HepG2 (cell line): Measurements from ENCODE around the gene TTLL6. TPM values are rescaled to one million over a fixed set of nuclear protein-coding genes. Genes with fewer than 3 reads are reported as not detected.

ENCODE experiments used
- ATAC-seq: fragments of 200-7000 bp; cut with Tn5 transposase; 3 replicates; pipeline ENCODE4 v1.9.1; 2020; ENCODE audit warnings: mild to moderate bottlenecking, moderate library complexity
- BruUV-seq: library from RNA; stranded (reverse); fragments of 400-500 nt; replicated peaks from 2 replicates; lab custom pipeline; 2021; lab: Mats Ljungman, UMichigan
- CTCF ChIA-PET: fragments of 300-600 bp; formaldehyde crosslinking; extraction: SDS; loops from one replicate; lab custom pipeline; 2021; ENCODE audit warnings: low total read pairs, inconsistent platforms, low intra/inter-chr PET ratio; lab: Yijun Ruan, JAX
- POLR2A ChIA-PET: fragments of 350-600 bp; sonication (Branson Sonifier 250); formaldehyde crosslinking; loops from one replicate; lab custom pipeline; 2020; ENCODE audit warnings: antibody characterized with exemption, inconsistent platforms; lab: Yijun Ruan, JAX
- DNase-seq: peaks from one replicate; pipeline ENCODE4 v3.0.0-alpha.2; 2015; ENCODE audit warnings: low spot score
- FAIRE-seq: peaks from 3 replicates; lab custom pipeline; 2011; peaks lifted over from hg19 to GRCh38; lab: Jason Lieb, UNC
- H2AFZ ChIP-seq: one replicate; pipeline ENCODE4 v1.6.1; 2011; ENCODE audit warnings: low read length, inconsistent platforms
- H3K27ac ChIP-seq: fragments of 300-600 bp; 3 replicates; pipeline ENCODE4 v1.8.0; 2011; ENCODE audit warnings: mixed run types, mild to moderate bottlenecking, mixed read lengths, low read length, inconsistent platforms; ENCODE audit not compliant: insufficient read depth; ENCODE audit errors: extremely low read length
- H3K27me3 ChIP-seq, 2 experiments: fragments of 200-600 bp in 1 of 2; 2 replicates in 1 of 2; 3 replicates in 1 of 2; pipeline versions ENCODE4 v1.6.0 to v1.8.0; 2011; ENCODE audit warnings: low read length in 2 of 2, mild to moderate bottlenecking in 2 of 2, moderate library complexity in 2 of 2, inconsistent platforms in 1 of 2; ENCODE audit not compliant: insufficient read depth in 2 of 2, control insufficient read depth in 1 of 2
- H3K36me3 ChIP-seq, 2 experiments: fragments of 200-600 bp in 1 of 2; replicated peaks in 1 of 2; 2 replicates in 1 of 2; 3 replicates in 1 of 2; pipeline versions ENCODE4 v1.5.1 to v1.8.0; 2011; ENCODE audit warnings: low read length in 2 of 2, inconsistent platforms in 1 of 2; ENCODE audit not compliant: insufficient read depth in 2 of 2, control insufficient read depth in 1 of 2
- H3K4me1 ChIP-seq: 2 replicates; pipeline ENCODE4 v1.5.1; 2012; ENCODE audit warnings: low read length, inconsistent platforms; ENCODE audit not compliant: insufficient read depth
- H3K4me2 ChIP-seq: 2 replicates; pipeline ENCODE4 v1.6.0; 2011; ENCODE audit warnings: low read depth, low read length, inconsistent platforms
- H3K4me3 ChIP-seq, 3 experiments: fragments of 200-600 bp in 1 of 3; sonication (generic), shearing (Covaris generic) in 1 of 3; replicated peaks in 1 of 3; 2 replicates each; pipeline ENCODE4 v1.5.1; 2011 to 2016; ENCODE audit warnings: low read length in 3 of 3, inconsistent platforms in 2 of 3, low read depth in 2 of 3, mild to moderate bottlenecking in 2 of 3, control low read depth in 1 of 3, mixed read lengths in 1 of 3; ENCODE audit not compliant: insufficient read depth in 1 of 3
- H3K79me2 ChIP-seq: one replicate; pipeline ENCODE4 v1.6.1; 2011; ENCODE audit warnings: low read length, inconsistent platforms; ENCODE audit not compliant: insufficient read depth
- H3K9ac ChIP-seq: 2 replicates; pipeline ENCODE4 v1.6.0; 2011; ENCODE audit warnings: mild to moderate bottlenecking, low read depth, low read length, inconsistent platforms; ENCODE audit not compliant: insufficient read depth
- H3K9me3 ChIP-seq: 2 replicates; pipeline ENCODE4 v1.5.1; 2012; ENCODE audit warnings: mild to moderate bottlenecking, low read length
- H4K20me1 ChIP-seq: 2 replicates; pipeline ENCODE4 v1.6.0; 2011; ENCODE audit warnings: inconsistent platforms, mild to moderate bottlenecking, low read length, moderate library complexity; ENCODE audit not compliant: insufficient read depth
- ATF5 ChIP-seq: sonication (generic); formaldehyde crosslinking; IDR thresholded peaks from 2 replicates; pipeline ENCODE4 v1.4.0; 2020; ENCODE audit warnings: mild to moderate bottlenecking, low read depth, missing genetic modification reagents
- ATRX ChIP-seq: sonication (generic); formaldehyde crosslinking; IDR thresholded peaks from 2 replicates; pipeline ENCODE4 v1.4.0; 2020; ENCODE audit warnings: missing genetic modification reagents, borderline replicate concordance
- CENPT ChIP-seq: sonication (generic); formaldehyde crosslinking; IDR thresholded peaks from 2 replicates; pipeline ENCODE4 v1.8.0; 2022; ENCODE audit warnings: low read depth, mild to moderate bottlenecking, moderate library complexity, missing genetic modification reagents
- DMTF1 ChIP-seq: sonication (generic); formaldehyde crosslinking; IDR thresholded peaks from 2 replicates; pipeline ENCODE4 v1.4.0; 2020; ENCODE audit warnings: mild to moderate bottlenecking, missing genetic modification reagents
- HNF1A ChIP-seq, 2 experiments: sonication (generic) in 1 of 2; formaldehyde crosslinking in 1 of 2; IDR thresholded peaks; 2 replicates each; pipeline versions ENCODE4 v1.4.0 to v1.6.1; 2016 to 2020; ENCODE audit warnings: borderline replicate concordance in 1 of 2, low read depth in 1 of 2, mild to moderate bottlenecking in 1 of 2, missing genetic modification reagents in 1 of 2
- JDP2 ChIP-seq: sonication (generic); formaldehyde crosslinking; IDR thresholded peaks from 2 replicates; pipeline ENCODE4 v1.8.1; 2022; ENCODE audit warnings: missing genetic modification reagents, borderline replicate concordance
- MBD4 ChIP-seq: IDR thresholded peaks from 2 replicates; pipeline ENCODE4 v1.6.1; 2012; ENCODE audit warnings: low read length, inconsistent platforms, borderline replicate concordance
- MED13 ChIP-seq: sonication (generic); formaldehyde crosslinking; IDR thresholded peaks from 2 replicates; pipeline ENCODE4 v1.5.0; 2020; ENCODE audit warnings: missing genetic modification reagents
- NFE2L1 ChIP-seq: sonication (generic); formaldehyde crosslinking; IDR thresholded peaks from 2 replicates; pipeline ENCODE4 v1.4.0; 2020; ENCODE audit warnings: missing genetic modification reagents, mild to moderate bottlenecking, borderline replicate concordance
- RAD21 ChIP-seq: fragments of 450-650 bp; formaldehyde crosslinking; IDR thresholded peaks from 2 replicates; pipeline ENCODE4 v1.5.0; 2020; ENCODE audit warnings: mild to moderate bottlenecking
- REPIN1 ChIP-seq: sonication (generic); formaldehyde crosslinking; IDR thresholded peaks from 2 replicates; pipeline ENCODE4 v1.8.0; 2022; ENCODE audit warnings: missing genetic modification reagents, low read depth, mild to moderate bottlenecking, borderline replicate concordance
- SRSF1 ChIP-seq: fragments of 200-400 bp; formaldehyde crosslinking; optimal IDR thresholded peaks from 2 replicates; pipeline ENCODE3; 2017; ENCODE audit warnings: mild to moderate bottlenecking, low read depth, low read length, moderate library complexity
- ZNF44 ChIP-seq: sonication (generic); formaldehyde crosslinking; IDR thresholded peaks from 2 replicates; pipeline ENCODE4 v1.5.1; 2020; ENCODE audit warnings: mild to moderate bottlenecking, missing genetic modification reagents
- ZNF577 ChIP-seq: sonication (generic); formaldehyde crosslinking; IDR thresholded peaks from 2 replicates; pipeline ENCODE4 v1.4.0; 2020; ENCODE audit warnings: mild to moderate bottlenecking, low read depth, missing genetic modification reagents, borderline replicate concordance
- WGBS: methylation state at CpG from one replicate; pipeline ENCODE4 v1.1.6; 2017; ENCODE audit warnings: low lambda C conversion rate; 5-methylcytosine and 5-hydroxymethylcytosine counted together
- in situ Hi-C: cut with HindIII; loops from 2 replicates; pipeline ENCODE4 v1.10.0; 2017; ENCODE audit warnings: low pct_unique_long_range_greater_than_20kb; ENCODE audit not compliant: extremely low pct_ligation_motif_present
- intact Hi-C: fragments of 100-400 bp; cut with micrococcal nuclease; formaldehyde crosslinking; loops from one replicate; pipeline ENCODE4 v1.10.0; 2022; ENCODE audit not compliant: unreplicated experiment
- polyA plus RNA-seq, 8 experiments: library from polyadenylated mRNA; depleted of rRNA in 3 of 8; stranded (reverse) in 7 of 8; unstranded in 1 of 8; fragments of >200 nt; fragmentation: Illumina TruSeq in 4 of 8; extraction: Trizol in 4 of 8; gene quantifications; 2 replicates each; pipeline versions ENCODE4 v1.2.1 to v1.2.3, GENCODE V29; 2011 to 2016; ENCODE audit warnings: low read depth in 4 of 8, missing spikeins in 1 of 8, mixed read lengths in 1 of 8; ENCODE audit not compliant: insufficient read depth in 1 of 8
- total RNA-seq, 5 experiments: library from RNA; depleted of rRNA; stranded (reverse); fragments of >200 nt; fragmentation: Illumina TruSeq; extraction: Trizol; gene quantifications; 2 replicates each; pipeline ENCODE4 v1.2.3, GENCODE V29; 2016; ENCODE audit warnings: low read depth in 1 of 5

Gene TTLL6
- total and polyA plus RNA-seq, 2 of the 13 experiments (the other 11 are each of a cell fraction or from before 2014, with no cell fraction given): 0.04 to 0.08 TPM

DNA sequence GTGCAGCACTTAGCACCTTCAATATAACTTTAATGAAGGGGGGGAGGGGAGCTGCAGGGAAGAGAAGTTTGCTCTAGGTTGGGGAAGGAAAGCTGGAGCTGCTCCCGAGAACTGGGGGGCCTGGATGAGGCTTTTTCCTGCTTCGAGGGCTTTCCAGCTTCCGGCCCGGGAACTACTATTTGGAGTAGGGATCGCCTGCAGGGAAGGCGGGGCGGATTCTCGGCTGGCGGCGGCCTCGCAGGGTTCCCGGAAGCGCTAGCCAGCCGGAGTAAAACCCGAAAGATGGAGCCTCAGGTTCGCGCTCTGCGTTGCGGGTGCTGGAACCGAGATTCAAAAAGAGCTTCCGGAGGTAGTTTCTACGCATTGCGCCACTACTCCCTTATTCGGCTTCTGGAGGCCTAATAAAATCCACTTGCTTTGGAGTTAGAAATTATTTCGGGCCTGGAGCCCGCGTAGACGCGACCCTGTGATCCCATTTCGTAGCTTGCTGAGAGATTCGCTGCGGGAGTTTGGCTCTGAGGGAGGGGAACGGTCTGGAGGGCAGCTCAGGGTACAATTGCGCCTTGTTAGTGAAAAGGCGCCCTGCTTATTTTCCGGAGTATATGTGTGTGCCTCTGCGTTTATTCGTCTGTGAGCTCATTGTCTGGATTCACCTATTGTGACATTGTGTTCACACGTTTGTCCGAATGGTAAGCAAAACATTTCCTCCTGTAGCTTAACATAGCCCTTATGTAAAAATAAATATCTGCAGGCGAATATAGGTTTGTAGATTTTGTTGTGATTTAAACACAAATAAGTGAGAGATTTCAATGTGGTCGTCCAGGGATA, 93.4 kb downstream of the TTLL6 start:
- BruUV-seq: no TSS peak
- FAIRE-seq (no peak), ATAC-seq (no peak), DNase-seq (no peak)
- no peaks in the 10 kb centered on the region for H4K20me1 ChIP-seq
- WGBS: 67% methylated on average over 42 of the region's 42 CpGs
- H3K9ac ChIP-seq: no peak overlapping the region
- no peaks in the 10 kb centered on the region for H3K79me2 ChIP-seq
- in situ Hi-C loops (no loop called here), intact Hi-C loops (loop anchor here (1.0 to 2.0 kb wide), 2 partner anchors 68 to 155 kb away; no protein-coding TSS in a partner anchor)
- no peak overlapping the region for H3K27ac ChIP-seq
- no peaks in the 10 kb centered on the region for H3K4me1 ChIP-seq
- peaks cover 22 to 76% of the 10 kb centered on the region in 2 experiments for H3K27me3 ChIP-seq
- no peak overlapping the region for H3K4me2 ChIP-seq
- H3K36me3 ChIP-seq: no peaks in the 10 kb centered on the region
- no peaks in the 10 kb centered on the region for H3K9me3 ChIP-seq
- H3K4me3 ChIP-seq: no peak overlapping the region
- H2AFZ ChIP-seq: no peak overlapping the region
- ChIA-PET POLR2A (interaction anchor here (1.6 kb wide), 1 partner anchor 67 kb away, joined by 5 read pairs; no protein-coding TSS in a partner anchor), CTCF (interaction anchor here (0.7 to 3.8 kb wide), 4 partner anchors 67 to 161 kb away, joined by 4 to 47 read pairs (median 22); no protein-coding TSS in a partner anchor)
- TF ChIP-seq MED13 (no peak), DMTF1 (CRISPR knock-in tag) (no peak), ZNF44 (CRISPR knock-in tag) (no peak), JDP2 (no peak), SRSF1 (no peak), RAD21 (CRISPR knock-in tag) (no peak), MBD4 (no peak), ZNF577 (no peak), NFE2L1 (no peak), ATF5 (CRISPR knock-in tag) (no peak), CENPT (CRISPR knock-in tag) (no peak), ATRX (CRISPR knock-in tag) (no peak), HNF1A (IDR thresholded peaks at IDR 0.05; ENCODE audit: low read depth) (no peak), HNF1A (CRISPR knock-in tag; IDR thresholded peaks at IDR 0.05; ENCODE audit: borderline replicate concordance) (no peak), REPIN1 (no peak)
